Neuronal stem cell (in vitro differentiated cells): ENCODE results near the gene ACP6.

Source experiments
- DNase-seq: peaks from one replicate; pipeline ENCODE4 v3.0.0-alpha.2; 2013; ENCODE audit warnings: low spot score
- H2AFZ ChIP-seq: one replicate; pipeline ENCODE4 v1.6.1; 2013; ENCODE audit warnings: mild to moderate bottlenecking, low read length, inconsistent platforms
- H2AK5ac ChIP-seq: 2 replicates; pipeline ENCODE4 v1.6.1; 2013; ENCODE audit warnings: low read depth, mild to moderate bottlenecking, inconsistent platforms, low read length, moderate library complexity, mixed read lengths
- H2BK120ac ChIP-seq: 2 replicates; pipeline ENCODE4 v1.6.1; 2013; ENCODE audit warnings: low read depth, mild to moderate bottlenecking, inconsistent platforms, low read length, moderate library complexity, mixed read lengths
- H2BK12ac ChIP-seq: one replicate; pipeline ENCODE4 v1.6.1; 2013; ENCODE audit warnings: low read length, inconsistent platforms
- H2BK15ac ChIP-seq: 2 replicates; pipeline ENCODE4 v1.6.1; 2013; ENCODE audit warnings: mild to moderate bottlenecking, low read length, inconsistent platforms, mixed read lengths
- H2BK5ac ChIP-seq: one replicate; pipeline ENCODE4 v1.6.1; 2013; ENCODE audit warnings: inconsistent platforms, mild to moderate bottlenecking, low read length, moderate library complexity
- H3K14ac ChIP-seq: one replicate; pipeline ENCODE4 v1.6.1; 2013; ENCODE audit warnings: low read length, inconsistent platforms
- H3K18ac ChIP-seq: 2 replicates; pipeline ENCODE4 v1.6.1; 2013; ENCODE audit warnings: low read length, inconsistent platforms
- H3K23ac ChIP-seq: 2 replicates; pipeline ENCODE4 v1.6.1; 2013; ENCODE audit warnings: low read depth, mild to moderate bottlenecking, mixed read lengths, low read length, inconsistent platforms; ENCODE audit not compliant: poor library complexity
- H3K27ac ChIP-seq: replicated peaks from 3 replicates; pipeline ENCODE4 v1.5.1; 2013; ENCODE audit warnings: low read length, inconsistent platforms
- H3K27me3 ChIP-seq, 3 experiments: 2 replicates each; pipeline ENCODE4 v1.6.1; 2013; ENCODE audit warnings: low read length in 3 of 3, mild to moderate bottlenecking in 2 of 3, inconsistent platforms in 1 of 3, low read depth in 1 of 3, mixed read lengths in 1 of 3, moderate library complexity in 1 of 3; ENCODE audit not compliant: control insufficient read depth in 3 of 3, insufficient read depth in 3 of 3
- H3K36me3 ChIP-seq, 2 donors: replicated peaks in 1 of 2; 2 replicates each; pipeline ENCODE4 v1.6.1; 2013; ENCODE audit warnings: low read length in 2 of 2; ENCODE audit not compliant: control insufficient read depth in 2 of 2, insufficient read depth in 2 of 2
- H3K4ac ChIP-seq: 2 replicates; pipeline ENCODE4 v1.6.1; 2013; ENCODE audit warnings: inconsistent platforms, mild to moderate bottlenecking, low read length, moderate library complexity
- H3K4me1 ChIP-seq, 2 donors: 1 replicate in 1 of 2; 2 replicates in 1 of 2; pipeline ENCODE4 v1.6.1; 2013; ENCODE audit warnings: low read length in 2 of 2, low read depth in 1 of 2; ENCODE audit not compliant: control insufficient read depth in 2 of 2, insufficient read depth in 1 of 2
- H3K4me2 ChIP-seq: one replicate; pipeline ENCODE4 v1.6.1; 2013; ENCODE audit warnings: mild to moderate bottlenecking, low read length, inconsistent platforms; ENCODE audit not compliant: insufficient read depth, poor library complexity, severe bottlenecking
- H3K4me3 ChIP-seq, 2 donors: 2 replicates each; pipeline ENCODE4 v1.5.1; 2013; ENCODE audit warnings: low read length in 2 of 2, mild to moderate bottlenecking in 2 of 2, inconsistent platforms in 1 of 2, moderate library complexity in 1 of 2
- H3K79me1 ChIP-seq: one replicate; pipeline ENCODE4 v1.6.1; 2013; ENCODE audit warnings: low read depth, mild to moderate bottlenecking, inconsistent platforms, low read length, moderate library complexity
- H3K9ac ChIP-seq: one replicate; pipeline ENCODE4 v1.6.1; 2013; ENCODE audit warnings: mild to moderate bottlenecking, low read depth, low read length, inconsistent platforms; ENCODE audit not compliant: poor library complexity
- H3K9me3 ChIP-seq, 2 donors: replicated peaks in 1 of 2; 2 replicates each; pipeline versions ENCODE3 to v1.6.1; 2013; ENCODE audit warnings: low read length in 2 of 2, mild to moderate bottlenecking in 2 of 2, inconsistent platforms in 1 of 2, low read depth in 1 of 2, mixed read lengths in 1 of 2, moderate library complexity in 1 of 2; ENCODE audit not compliant: control insufficient read depth in 2 of 2, insufficient read depth in 1 of 2
- H4K8ac ChIP-seq: one replicate; pipeline ENCODE4 v1.6.1; 2013; ENCODE audit warnings: low read depth, mild to moderate bottlenecking, inconsistent platforms, low read length, moderate library complexity
- H4K91ac ChIP-seq: one replicate; pipeline ENCODE4 v1.6.1; 2013; ENCODE audit warnings: low read length, low read depth, mild to moderate bottlenecking, inconsistent platforms; ENCODE audit not compliant: poor library complexity
- WGBS, 2 donors: extraction: QIAGEN DNeasy Blood & Tissue Kit; methylation state at CpG; one replicate each; pipeline ENCODE4 v1.1.7; 2013; ENCODE audit warnings: missing lambda C conversion rate in 2 of 2, mixed read lengths in 1 of 2; ENCODE audit not compliant: insufficient read length in 2 of 2, insufficient replicate concordance in 1 of 2; ENCODE audit errors: extremely low coverage in 2 of 2; 5-methylcytosine and 5-hydroxymethylcytosine counted together

ACP6 gene

DNA sequence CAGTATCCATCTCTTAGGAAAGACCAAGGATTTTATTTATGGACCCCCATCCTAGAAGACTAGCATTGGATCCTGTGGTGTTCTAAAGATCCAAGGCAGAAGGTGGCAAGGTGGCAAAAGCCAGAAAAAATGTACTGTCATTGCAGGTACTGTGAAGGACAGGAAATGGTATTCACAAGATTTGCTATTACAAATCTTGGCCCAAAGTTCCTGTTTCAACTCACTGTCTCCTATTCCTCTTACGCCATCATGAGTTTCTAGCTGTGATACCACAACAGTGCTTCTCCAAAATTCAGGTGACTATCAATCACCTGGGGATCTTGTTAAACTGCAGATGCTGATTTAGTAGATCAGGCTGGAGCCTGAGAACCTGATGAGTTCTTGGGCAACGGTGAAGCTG lies 21.4 kb downstream of the ACP6 start:
- Histone ChIP-seq H2BK15ac (no peak overlapping the region), H3K4me1 (peaks cover 10 to 21% of the 10 kb centered on the region in 2 donors), H3K23ac (no peak overlapping the region), H3K4me2 (no peak overlapping the region), H3K14ac (no peak overlapping the region), H3K79me1 (no peaks in the 10 kb centered on the region), H3K4ac (no peak overlapping the region), H4K8ac (no peak overlapping the region), H2AFZ (no peak overlapping the region), H3K9ac (no peak overlapping the region), H2BK5ac (no peak overlapping the region), H3K27ac (no peak overlapping the region), H3K9me3 (no peaks in the 10 kb centered on the region), H3K36me3 (peaks cover 10 to 64% of the 10 kb centered on the region in 2 donors), H3K18ac (no peak overlapping the region), H4K91ac (no peak overlapping the region), H2AK5ac (no peak overlapping the region), H3K27me3 (no peaks in the 10 kb centered on the region), H2BK120ac (no peak overlapping the region), H2BK12ac (no peak overlapping the region), H3K4me3 (no peak overlapping the region)
- DNase-seq: no peak
- WGBS, 2 donors: no CpG with 5 or more reads among the region's 2 CpGs

DNA sequence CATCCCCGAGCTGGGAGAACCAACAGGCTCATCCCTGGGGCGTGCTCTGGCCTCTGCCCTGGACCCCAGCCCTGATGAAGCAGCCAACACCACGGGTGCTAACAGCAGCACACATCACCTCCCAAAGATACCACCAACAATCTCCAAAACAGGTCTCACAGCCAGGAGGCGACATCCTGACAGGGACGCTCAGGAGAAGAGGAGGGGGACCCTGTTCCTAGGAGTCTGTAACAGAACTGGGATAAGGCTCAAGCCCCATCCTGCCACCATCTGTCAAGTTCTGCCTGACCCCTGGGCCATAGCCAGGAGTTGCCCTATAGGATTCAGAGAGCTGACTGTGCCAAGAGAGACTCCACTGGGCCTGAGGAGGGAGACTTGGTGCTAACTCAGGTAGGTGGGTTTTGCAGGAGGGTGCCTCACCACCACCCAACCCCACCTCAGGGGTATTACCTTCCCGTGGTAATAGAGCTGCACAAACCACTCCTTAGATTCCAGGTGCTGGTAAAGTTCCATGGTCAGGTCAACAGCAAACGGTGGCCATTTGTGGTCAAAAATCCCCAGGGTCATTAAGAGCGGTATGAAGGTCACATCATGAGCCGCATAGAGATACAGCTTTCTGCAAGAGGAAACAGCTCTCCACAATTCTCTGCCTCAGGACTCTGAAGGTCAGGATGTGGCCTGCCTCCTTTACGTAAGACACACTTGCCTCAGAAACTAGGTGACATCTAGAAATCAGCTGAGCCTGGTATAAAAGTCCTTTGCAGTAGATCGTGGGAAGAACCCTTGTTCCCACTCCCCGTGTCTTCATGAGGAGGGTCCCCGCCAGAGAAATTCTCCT lies 22.3 kb downstream of the ACP6 start:
- WGBS, 2 donors: no CpG with 5 or more reads among the region's 13 CpGs
- no peak overlapping the region for H4K91ac ChIP-seq

DNA sequence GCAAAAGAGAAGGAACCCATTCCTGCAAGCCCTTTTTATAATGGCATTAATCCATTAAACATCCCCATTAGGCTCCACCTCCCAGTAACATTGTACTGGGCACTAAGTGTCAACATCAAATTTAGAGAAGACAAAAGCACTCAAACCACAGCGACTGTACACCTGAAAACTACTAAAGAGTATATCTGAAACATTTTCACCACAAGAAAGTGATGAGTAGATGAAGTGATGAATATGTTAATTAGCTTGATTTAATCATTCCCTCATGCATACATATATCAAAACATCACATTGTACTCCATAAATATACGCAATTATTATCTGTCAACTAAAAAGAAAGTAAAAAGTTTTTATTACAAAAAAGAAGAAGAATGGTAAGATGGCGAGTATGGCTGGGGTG lies 26.4 kb downstream of the ACP6 start:
- no peaks in the 10 kb centered on the region for H3K27me3 ChIP-seq

More for the DNA sequence above, 22.3 kb downstream of the ACP6 start:
- Histone ChIP-seq H3K4ac (no peak overlapping the region), H2BK5ac (no peak overlapping the region), H3K9me3 (no peaks in the 10 kb centered on the region), H3K4me1 (peaks cover 10 to 21% of the 10 kb centered on the region in 2 donors), H2BK12ac (no peak overlapping the region), H3K14ac (no peak overlapping the region), H3K4me2 (no peak overlapping the region), H4K8ac (no peak overlapping the region), H3K27me3 (no peaks in the 10 kb centered on the region), H3K18ac (peak overlapping the region; percentile 11), H3K36me3 (peaks cover 10 to 63% of the 10 kb centered on the region in 2 donors), H2AK5ac (no peak overlapping the region), H2BK120ac (no peak overlapping the region), H3K23ac (no peak overlapping the region), H3K79me1 (no peaks in the 10 kb centered on the region), H3K27ac (no peak overlapping the region), H2AFZ (no peak overlapping the region), H3K9ac (no peak overlapping the region), H2BK15ac (no peak overlapping the region), H3K4me3 (no peak overlapping the region)
- no peak for DNase-seq

DNA sequence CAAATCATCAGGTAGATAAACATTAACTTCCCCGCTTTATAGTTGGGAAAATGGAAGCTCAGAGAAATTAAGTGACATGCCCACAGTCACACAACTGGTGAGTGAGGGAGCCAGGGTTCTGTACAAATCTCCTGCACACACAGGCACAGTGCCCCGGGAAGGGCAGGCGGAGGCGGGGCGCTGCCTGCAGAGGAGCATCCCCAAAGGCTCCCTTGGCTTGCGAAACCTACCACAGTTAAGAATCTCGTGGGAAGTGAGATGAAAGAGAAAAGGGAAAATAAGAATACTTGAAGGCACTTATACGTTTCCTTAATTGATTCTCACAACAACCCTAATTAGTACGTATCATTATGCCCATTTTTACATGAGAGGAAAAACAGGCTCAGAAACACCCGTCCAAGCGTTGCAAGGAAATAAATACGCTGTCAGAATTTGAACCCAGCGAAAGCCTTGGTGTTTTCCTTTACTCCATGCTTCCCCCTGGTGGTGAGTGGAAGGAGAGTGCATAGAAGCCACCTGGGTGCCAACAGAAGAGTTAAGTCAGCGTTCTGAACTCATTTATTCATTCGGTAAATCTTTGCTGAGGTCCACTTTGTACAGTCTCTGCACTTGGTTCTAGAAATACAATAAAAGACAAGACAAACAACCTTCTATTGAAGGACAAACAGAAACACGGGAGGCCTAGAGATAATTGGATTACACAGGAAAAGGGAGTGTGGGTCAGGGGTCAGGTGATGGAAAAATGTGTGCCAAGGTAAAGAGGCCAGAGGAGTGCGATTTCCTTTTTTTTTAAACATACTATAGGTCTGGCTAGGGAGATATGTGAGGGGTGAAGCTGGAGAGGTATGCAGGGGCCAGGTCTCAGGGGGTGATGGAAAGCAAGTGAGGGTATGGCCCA lies 28.4 kb downstream of the ACP6 start:
- no peak overlapping the region for H4K8ac ChIP-seq
- no peak overlapping the region for H2AK5ac ChIP-seq
- H3K9ac ChIP-seq: no peak overlapping the region
- H3K36me3 ChIP-seq: peaks cover 5 to 19% of the 10 kb centered on the region in 2 donors
- peak; percentile 43 for DNase-seq
- H3K4me3 ChIP-seq: no peak overlapping the region
- no peak overlapping the region for H4K91ac ChIP-seq
- H3K14ac ChIP-seq: no peak overlapping the region
- H3K4me2 ChIP-seq: no peak overlapping the region
- no peaks in the 10 kb centered on the region for H3K9me3 ChIP-seq
- no peak overlapping the region for H2BK15ac ChIP-seq
- no peak overlapping the region for H3K4ac ChIP-seq
- no peak overlapping the region for H2AFZ ChIP-seq
- no peak overlapping the region for H2BK120ac ChIP-seq
- H3K27ac ChIP-seq: no peak overlapping the region
- no peak overlapping the region for H2BK5ac ChIP-seq
- H3K23ac ChIP-seq: no peak overlapping the region
- no CpG with 5 or more reads among the region's 17 CpGs for WGBS, 2 donors
- no peaks in the 10 kb centered on the region for H3K27me3 ChIP-seq
- peaks cover 3 to 12% of the 10 kb centered on the region in 2 donors for H3K4me1 ChIP-seq
- no peak overlapping the region for H2BK12ac ChIP-seq
- H3K79me1 ChIP-seq: no peaks in the 10 kb centered on the region
- H3K18ac ChIP-seq: no peak overlapping the region

More for the DNA sequence above, 26.4 kb downstream of the ACP6 start:
- H3K4me1 ChIP-seq: peaks cover 3 to 12% of the 10 kb centered on the region in 2 donors
- no peak overlapping the region for H2AFZ ChIP-seq
- no peak overlapping the region for H2BK15ac ChIP-seq
- H3K27ac ChIP-seq: no peak overlapping the region
- no peak overlapping the region for H3K9ac ChIP-seq
- WGBS, 2 donors: no CpG with 5 or more reads among the region's 3 CpGs
- peaks cover 8 to 36% of the 10 kb centered on the region in 2 donors for H3K36me3 ChIP-seq
- H2BK5ac ChIP-seq: no peak overlapping the region
- H3K4me3 ChIP-seq: no peak overlapping the region
- H3K18ac ChIP-seq: no peak overlapping the region
- no peak for DNase-seq
- no peak overlapping the region for H4K91ac ChIP-seq
- no peak overlapping the region for H2AK5ac ChIP-seq
- no peaks in the 10 kb centered on the region for H3K9me3 ChIP-seq
- H2BK120ac ChIP-seq: no peak overlapping the region
- H3K79me1 ChIP-seq: no peaks in the 10 kb centered on the region
- no peak overlapping the region for H3K4me2 ChIP-seq
- H3K23ac ChIP-seq: no peak overlapping the region
- no peak overlapping the region for H3K14ac ChIP-seq
- H3K4ac ChIP-seq: no peak overlapping the region
- H4K8ac ChIP-seq: no peak overlapping the region
- no peak overlapping the region for H2BK12ac ChIP-seq
